ENCODE results near the gene UBE3B.
A peak's percentile ranks its signal among the peaks of the same experiment; 100 is the strongest.

The UBE3B gene

DNA sequence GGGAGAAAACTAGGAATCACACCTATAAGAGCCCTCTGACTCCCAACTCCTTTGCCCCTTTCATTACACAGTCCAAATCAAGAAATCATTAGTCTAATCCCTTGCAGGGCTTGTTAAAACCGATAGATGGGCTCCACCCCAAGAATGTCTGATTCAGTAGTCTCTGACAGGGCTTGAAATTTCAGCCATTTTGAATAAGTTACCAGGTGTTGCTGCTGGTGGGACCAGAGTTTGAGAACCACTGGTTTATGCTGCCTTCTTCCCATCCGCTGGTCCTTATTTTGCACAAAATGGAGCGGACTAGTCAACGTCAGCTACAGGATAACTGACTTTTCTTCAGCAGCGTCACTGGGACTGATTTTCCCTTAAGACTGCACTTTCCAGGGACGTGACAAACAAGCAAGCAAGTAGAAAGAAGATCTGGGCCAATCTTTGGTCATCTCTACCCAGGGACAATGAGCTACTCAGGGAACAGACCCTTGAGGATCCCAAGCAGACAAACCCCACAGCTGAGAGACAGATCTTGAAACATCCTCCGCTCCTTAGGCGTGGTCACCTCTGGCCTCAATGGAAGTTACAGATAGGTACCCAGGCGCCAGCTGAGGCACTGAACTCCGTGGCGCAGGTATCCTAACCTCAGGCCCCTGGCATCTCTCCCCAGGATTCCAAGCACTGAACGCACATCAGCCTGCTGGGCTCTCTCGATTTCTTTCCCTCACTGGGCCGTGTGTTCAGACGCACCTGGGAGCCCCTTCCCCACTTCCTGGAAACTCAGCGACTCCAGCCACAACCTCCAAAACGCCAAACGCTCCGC, 1.2 kb upstream of the UBE3B start:
- DNase-seq = peak; percentile 34

DNA sequence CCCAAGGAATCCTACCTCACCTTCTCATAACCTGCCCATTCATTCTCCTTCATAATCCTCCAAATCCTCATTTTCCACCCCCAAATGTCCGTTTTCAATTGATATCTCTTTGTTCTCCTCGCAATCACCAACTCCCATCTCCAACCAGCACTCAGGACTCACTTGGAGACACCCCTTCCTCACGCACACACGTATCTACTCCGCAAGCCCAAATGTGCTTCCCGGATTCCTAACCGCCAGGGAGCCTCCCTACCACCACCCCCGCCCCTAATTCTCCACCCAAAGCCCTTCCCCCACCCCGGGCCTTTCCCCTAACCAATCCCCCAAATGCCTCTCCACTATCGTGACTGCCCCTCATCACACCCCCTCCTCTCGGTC, 638 bp upstream of the UBE3B start:
- no peak for DNase-seq

DNA sequence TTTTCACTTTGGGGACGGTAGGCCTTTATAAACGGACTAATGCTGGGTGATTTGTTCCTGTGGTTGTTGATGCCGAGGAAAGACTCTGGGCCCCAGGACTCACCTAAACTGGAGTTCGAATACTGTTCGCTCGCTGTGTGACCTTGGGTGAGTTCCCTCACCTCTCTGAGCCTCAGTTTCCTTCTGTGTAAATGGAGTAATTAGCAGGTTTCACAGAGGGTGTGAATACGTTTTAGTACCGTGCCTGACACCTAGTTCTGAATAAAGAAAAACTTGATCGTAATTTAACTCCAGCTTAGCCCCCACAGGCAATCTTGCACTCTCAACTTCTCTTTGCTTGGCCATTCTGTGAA, 505 bp downstream of the UBE3B start:
- no peak for DNase-seq

DNA sequence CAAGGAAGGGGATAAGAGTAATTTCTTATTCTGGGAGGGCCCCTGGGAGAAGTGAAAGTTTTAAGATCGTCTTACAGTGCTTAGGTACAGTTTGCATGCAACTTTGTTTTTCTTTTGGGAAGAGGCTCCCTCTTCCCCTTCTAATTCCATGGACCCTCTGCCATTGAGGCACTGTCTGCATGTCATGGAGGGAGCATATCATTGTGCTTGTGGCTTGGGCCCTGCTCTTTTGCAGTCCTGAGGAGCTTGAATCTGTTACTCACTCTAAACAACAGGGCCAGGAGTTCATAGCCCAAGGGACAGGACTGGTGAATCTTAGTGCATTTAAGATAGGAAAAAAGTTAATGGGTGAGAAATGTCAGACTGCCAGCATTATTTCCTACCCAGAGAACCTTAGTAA, 2.3 kb downstream of the UBE3B start:
- DNase-seq = no peak

DNA sequence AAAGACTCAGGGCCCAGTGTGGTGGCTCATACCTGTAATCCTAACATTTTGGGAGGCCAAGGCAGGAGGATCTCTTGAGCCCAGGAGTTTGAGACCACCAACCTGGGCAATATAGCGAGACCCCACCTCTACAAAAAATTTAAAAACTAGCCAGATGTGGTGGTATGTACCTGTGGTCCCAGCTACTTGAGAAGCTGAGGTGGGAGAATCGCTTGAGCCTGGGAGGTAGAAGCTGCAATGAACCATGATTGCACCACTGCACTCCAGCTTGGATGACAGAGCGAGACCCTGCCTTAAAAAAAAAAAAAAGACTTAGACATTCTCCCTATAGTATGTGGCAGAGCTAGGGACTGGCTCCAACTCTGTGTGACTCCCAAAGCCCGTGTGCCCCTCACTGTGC, 2.9 kb downstream of the UBE3B start:
- no peak for DNase-seq

DNA sequence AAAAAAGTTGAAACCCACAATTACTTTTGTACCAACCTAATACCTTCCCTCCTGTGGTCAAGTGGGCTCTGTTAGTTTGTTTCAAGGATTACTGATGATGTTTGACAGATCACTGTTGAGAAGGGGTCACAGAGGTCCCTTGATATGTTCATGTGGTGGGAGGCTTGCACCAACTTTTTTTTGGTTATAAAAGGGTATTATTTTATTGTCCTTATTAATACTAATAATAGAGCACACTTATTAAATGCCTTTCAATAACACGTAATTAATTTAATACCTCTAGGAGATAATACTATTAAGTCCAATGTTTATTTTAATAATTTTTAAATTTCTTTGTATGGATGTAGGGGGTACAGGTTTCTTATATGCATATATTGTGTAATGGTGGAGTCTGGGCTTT, 4.4 kb downstream of the UBE3B start:
- DNase-seq = no peak

DNA sequence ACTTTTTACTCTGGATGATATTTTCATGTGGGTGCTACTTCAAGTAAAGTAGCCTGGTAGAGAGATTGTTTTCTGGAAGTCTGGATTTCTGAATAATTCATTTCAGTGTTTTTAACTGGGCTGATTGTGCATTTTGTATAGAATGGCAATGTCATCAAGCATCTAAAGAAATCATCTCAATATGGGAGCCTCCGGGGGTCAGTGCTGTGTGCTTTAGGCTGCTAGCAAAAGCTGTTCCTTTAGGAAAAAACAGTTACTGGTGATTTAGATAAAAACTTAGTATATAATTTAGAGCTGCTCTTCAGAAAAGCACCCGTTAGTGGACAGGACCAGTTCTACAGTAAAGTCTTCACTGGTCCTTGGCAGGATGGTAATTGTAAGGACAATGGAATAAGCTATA, 5.1 kb downstream of the UBE3B start:
- no peak for DNase-seq

DNA sequence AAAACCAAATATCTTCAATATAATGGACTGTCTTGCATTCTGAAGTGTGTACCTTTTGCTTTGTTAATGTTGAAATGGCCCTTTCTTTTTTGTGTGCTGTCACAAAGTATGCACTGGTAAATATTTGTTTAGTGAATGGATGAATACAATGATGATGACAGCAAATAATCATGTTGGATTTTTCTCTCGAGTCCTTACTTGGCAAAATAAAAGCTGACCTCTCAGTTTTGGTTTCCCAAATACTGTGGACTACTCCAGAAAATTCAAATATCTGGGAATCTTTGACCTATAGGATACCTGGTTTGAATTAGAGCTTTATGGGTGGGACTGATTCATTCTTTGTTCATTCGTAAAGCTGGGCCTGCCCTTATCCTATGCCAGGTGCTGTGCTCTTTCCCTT, 5.5 kb downstream of the UBE3B start:
- no peak for DNase-seq

DNA sequence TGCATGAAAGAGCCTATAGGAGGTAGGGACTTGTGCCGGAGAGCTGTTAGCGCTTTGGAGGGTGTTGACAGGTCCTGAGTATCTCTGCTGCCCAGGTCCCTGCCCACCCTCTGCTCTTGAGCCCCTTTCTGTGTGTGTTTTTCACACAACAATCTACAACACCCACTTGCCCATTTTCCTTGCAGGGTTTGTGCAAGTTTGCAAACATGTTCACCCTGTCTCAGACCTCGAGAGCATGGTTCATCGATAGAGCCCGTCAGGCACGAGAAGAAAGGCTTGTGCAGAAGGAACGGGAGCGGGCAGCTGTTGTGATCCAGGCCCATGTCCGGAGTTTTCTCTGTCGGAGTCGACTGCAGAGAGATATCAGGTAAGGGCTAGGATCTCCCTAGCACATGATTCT, 5.9 kb downstream of the UBE3B start:
- DNase-seq = no peak

DNA sequence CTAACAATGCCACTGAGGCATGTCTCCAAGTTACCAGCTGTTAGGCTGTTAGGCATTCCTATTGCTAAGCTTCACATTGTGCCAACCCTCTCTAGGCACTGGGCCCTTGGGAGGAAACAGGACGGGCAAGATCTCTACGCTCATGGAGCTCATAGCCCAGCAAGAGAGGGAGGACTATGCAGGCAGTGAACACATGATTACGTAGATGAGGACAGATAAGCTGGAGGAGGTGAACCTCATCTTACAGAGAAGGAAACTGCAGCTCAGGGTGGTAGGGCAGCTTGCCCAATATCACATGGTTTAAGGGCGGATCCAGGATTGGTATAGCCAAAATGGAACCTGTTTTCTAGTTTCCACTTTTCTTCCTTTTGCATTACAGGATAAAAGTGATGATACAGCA, 7.8 kb downstream of the UBE3B start:
- DNase-seq = no peak

DNA sequence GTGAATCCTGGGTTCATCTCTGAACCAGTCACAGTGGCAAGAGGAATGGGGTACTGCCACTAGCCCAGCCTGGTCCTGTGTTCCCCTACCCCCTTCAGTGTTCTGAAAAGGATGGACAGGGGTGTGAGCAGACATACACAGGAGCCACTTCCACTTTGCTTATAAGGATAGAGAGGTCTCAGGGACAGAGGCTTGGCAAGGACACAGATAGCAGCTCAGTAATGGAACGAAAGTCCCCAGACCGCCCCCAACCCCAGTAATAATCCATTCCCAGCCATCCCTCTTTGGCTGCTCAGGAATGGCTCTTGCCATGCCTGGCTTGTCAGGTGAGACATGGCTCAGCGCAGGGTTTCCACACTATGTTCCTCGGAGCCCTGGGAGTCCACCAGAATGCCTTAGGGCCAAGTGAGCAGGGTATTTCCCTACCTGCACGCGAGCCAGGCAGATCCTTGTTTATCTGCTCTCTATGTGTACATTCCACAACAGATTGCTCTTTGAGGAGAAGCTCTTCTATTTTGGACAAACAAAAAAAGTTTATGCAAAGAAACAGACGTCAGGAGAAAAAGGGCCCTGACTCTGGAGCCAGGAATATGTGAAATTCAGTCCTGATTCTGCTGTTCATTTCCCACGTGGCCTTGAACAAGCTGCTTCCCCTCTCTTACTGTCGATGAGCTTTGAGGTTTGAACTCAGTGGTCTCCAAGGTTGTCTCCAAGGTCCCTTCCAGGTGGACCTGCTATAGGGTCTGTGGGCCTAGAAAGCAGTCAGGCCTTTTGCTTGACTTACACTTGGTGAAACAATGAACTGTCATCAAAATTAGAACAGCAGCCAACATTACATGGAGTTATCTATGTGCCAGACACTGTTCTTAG, 10.0 kb downstream of the UBE3B start:
- DNase-seq = no peak

DNA sequence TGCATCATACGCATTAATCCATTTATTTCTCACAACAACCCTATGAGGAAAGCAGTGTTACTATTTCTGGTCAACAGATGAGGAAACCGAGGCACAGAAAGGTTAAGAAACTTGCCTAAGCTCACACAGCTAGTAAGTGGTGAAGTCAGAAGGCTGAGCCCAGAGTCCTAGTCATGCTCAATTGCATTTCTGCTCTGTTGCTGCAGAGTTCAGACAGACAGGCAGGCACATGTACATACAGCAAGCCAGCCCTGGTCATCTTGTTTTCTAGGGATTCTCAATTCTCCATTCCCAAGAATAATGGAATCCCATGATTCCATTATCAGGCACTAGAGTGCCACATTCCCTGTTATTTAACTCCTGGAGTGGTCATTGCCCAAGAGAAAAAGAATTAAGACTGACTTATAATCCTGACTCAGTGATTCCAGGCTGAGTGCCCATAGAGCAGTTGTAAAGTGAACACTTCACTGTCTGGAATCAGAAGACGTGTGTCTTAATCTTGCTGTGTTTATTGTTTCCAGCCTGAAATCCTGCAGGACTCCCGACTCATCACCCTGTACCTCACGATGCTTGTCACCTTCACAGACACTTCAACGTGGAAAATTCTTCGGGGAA, 10.7 kb downstream of the UBE3B start:
- no peak for DNase-seq

DNA sequence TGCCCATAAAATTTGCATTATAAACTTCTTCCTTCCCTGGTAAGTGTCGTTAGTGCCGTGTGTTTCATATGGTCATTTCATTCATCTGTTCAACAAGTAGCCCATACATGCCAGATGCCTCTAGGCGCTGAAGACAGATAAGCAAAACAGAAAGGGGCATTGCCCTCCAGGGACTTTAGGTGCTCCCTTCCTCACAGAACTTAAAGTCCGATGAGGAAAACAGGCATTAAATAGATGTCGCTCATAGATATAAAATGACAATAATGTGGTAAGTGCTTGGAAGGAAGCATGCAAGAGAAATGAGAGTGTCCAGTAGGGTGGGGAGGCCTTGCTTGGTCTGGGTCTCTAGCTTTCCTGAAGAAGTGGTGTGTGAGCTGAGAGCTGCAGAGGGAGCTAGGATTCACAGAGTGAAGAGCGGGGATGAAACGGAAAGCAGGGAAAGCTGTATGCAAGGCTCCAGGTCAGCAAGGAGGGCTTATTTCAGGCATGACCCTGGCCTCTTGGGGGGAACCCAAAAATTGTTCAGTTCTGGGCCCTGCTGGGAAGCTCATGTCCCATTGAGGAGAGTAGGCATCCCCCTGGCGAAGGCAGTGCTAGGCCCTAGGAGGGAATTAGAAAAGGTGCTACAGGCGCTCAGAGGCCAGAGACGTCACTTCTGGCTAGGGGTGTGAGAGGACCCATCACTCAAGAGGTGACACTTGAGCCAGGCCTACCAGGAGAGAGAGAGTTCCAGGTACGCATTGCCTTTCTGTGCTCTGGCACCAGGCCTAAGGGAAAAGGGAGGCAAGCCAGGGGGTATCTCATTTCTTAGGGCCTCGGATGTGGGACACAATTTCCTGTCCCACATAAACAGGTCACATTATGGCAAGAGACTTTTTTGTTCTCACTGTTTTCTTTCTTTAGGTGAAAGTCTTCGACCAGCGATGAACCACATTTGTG, 11.9 kb downstream of the UBE3B start:
- no peak for DNase-seq

DNA sequence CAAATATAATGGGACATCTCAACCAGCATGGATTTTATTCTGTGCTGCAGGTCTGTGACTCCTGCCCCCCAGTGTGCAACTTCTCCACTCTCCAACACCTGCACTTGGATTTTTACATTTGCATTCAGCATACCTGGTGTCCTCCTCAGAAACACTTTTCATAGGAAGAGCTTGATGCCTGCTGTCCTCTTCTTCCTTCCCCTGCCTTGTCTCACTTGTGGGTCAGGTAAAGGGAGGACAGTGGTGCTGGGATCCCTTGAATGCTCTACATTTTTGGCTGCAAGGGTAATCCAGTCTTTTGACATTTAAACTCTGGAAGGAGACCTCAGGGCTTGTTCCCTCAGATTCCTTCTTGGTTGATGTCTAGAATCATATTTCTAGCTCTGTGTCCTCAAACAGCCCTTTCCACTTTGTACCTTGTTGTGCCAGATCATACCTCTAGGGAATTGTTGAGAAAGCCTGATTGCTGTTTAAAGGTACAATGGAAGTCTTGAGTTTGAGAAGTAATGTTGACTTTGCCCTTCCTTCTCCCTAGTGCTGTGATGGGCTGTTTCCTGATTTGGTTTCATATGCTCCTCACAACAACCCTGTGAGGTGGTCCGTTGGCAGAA, 12.6 kb downstream of the UBE3B start:
- no peak for DNase-seq

DNA sequence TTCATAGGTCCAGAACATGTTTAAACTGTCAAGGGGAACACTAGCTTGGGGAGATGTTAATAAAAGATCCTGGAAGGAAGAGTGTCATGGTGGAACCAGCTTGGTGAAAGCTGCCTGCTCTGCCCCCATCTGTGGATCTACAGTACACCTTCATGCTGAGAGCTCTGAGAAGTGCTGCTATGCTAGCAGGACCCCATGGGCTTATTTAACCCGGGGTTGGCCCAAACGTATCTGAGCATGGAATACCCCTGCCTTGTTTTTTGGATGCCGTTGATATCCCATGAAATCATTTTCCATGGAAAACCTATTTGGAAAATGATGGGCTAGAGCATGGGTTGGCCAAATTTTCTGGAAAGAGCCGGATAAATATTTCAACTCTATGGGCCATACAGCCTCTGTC, 14.2 kb downstream of the UBE3B start:
- no peak for DNase-seq

DNA sequence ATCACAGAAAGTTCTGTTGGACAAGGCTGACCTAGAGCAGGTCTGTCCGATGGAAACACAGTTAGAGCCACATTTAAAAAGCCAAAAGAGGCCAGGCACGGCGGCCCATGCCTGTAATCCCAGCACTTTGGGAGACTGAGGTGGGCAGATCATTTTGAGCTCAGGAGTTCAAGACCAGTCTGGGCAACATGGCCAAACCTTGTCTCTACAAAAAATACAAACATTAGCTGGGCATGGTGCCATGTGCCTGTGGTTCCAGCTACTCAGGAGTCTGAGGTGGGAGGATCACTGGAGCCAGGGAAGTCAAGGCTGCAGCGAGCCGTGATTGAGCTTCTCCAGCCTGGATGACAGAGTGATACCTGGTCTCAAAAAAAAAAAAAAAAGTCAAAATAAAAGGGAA, 14.9 kb downstream of the UBE3B start:
- no peak for DNase-seq

DNA sequence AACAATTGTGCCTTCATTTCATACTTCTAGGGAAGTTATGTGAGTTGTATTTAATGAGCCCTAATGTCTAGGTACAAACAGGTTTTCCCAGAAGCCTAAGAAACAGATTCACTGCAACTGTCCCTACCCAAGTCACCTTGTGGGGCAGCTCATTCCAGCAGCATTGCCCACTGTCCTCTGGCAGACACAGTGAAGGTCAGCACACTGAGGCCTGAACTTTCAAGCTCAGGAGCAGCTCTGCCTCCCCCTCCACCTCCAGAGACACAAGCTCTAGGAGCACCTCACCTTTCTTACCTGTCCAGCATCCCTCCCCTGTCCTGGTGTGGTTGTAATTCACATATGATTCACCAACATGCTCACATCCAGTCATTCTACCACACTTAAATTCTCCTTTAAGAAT, 15.7 kb downstream of the UBE3B start:
- DNase-seq = no peak

DNA sequence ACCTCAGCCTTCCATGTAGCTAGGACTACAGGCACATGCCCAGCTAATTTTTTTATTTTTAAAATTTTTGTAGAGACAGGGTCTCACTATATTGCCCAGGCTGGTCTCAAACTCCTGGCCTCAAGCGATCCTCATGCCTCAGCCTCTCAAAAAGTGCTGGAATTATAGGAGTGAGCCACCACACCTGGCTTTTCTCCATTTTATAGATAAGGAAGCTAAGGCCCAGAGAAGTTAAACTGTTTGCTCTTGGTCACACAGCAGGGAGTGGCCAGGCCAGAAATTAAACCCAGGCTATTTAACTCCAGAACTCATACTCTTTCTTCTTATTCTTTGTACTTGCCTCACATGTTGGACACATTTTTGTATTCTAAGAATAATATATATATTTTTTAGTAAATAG, 16.5 kb downstream of the UBE3B start:
- no peak for DNase-seq

DNA sequence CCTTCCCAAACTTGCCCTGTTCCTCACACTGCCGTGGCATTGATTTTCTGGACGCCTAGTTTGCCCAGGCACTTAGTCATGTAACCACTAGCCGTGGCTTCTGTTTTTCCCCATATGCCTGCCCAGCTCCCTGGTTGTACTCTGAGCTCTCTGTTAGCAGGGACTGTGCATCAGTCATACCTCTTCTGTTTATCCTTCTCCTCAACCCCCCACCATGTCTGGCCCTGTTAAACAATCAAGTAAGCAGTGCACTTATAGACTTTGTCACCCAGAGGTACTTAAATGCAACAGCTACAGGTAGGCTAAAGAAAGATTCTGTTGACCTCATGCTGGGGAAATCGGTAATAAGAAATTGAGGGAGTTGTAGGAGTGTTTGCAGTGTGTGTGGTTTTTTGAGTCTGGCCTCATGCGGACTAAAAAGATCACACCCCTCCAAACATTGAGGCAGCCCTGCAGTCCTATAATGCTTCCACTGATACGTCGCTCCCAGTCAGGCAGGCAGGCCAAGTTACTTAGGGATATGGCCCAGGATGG, 17.0 kb downstream of the UBE3B start:
- DNase-seq = no peak

DNA sequence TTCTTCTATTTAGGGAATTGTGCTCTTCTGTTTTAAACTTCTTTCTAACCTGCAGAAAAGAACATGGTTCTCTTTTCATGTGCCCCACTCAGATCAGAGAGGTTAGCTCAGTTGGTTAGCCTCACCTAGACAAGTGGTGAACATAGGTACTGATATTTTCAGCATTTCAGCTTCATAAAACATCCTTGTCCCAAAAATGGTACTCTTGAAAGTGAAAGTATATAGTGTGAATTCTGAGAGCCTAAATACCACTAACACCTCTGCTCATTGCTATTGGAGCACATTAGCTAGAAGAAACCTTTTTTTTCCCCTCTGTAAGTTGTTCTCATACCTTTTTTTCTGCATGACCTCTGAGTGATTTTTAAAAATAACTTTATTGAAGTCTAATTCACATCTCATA, 17.6 kb downstream of the UBE3B start:
- no peak for DNase-seq

DNA sequence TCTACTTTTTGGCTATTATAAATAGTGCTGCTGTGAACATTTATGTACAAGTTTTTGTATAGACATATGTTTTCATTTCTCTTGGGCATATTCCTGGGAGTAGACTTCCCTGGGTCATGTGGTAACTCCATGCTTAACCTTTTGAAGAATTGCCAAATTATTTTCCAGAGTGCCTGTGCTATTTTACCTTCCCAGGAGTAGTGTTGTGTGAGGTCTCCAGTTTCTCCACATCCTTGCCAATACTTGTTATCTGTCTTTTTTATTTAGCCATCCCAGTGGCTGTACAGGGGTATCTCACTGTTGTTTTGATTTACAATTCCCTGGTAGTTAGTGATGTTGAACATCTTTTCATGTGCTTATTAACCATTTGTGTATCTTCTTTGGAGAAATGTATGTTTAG, 18.9 kb downstream of the UBE3B start:
- DNase-seq = no peak

DNA sequence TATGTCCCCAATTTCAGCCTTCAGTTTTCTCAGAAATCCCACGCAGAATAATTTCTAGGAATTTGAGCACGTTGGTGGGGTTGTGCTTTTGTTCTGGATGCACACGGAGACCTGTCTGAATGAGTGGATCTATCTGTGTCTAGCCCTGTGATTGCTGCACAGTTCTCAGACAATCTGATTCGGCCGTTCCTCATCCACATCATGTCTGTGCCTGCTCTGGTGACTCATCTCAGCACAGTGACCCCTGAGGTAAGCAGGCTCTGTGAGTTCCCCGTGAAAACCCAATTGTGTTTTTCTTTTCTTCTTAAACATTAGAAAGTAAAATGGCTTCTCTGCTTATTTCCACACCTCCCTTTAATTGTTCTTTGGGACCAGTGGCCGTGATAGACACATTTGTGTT, 20.2 kb downstream of the UBE3B start:
- no peak for DNase-seq
